Immature natural killer cell (primary cell): Measurements from ENCODE around the gene PERM1. TPM values are rescaled to one million over a fixed set of nuclear protein-coding genes. Genes with fewer than 3 reads are reported as not detected.

Experiments
- DNase-seq, 3 donors: peaks; one replicate each; pipeline ENCODE4 v3.0.0; 2022; ENCODE audit warnings: mixed read lengths in 1 of 3
- H3K27ac Mint-ChIP-seq, 6 donors: one replicate each; pipeline ENCODE4 v1.8.0; 2020; ENCODE audit warnings: mixed read lengths in 6 of 6, mild to moderate bottlenecking in 5 of 6, inconsistent platforms in 4 of 6, moderate library complexity in 3 of 6
- H3K27me3 Mint-ChIP-seq, 3 donors: one replicate each; pipeline ENCODE4 v1.8.0; 2020 to 2021; ENCODE audit warnings: low read depth in 3 of 3, mild to moderate bottlenecking in 3 of 3, mixed read lengths in 3 of 3, moderate library complexity in 3 of 3, inconsistent platforms in 1 of 3
- H3K36me3 Mint-ChIP-seq, 3 donors: one replicate each; pipeline ENCODE4 v1.8.0; 2020; ENCODE audit warnings: mixed read lengths in 3 of 3, inconsistent platforms in 2 of 3, mild to moderate bottlenecking in 2 of 3
- H3K4me1 Mint-ChIP-seq, 2 donors: one replicate each; pipeline ENCODE4 v1.8.0; 2020; ENCODE audit warnings: inconsistent platforms in 2 of 2, mild to moderate bottlenecking in 2 of 2, mixed read lengths in 2 of 2, moderate library complexity in 1 of 2
- H3K4me3 Mint-ChIP-seq, 5 donors: one replicate each; pipeline ENCODE4 v1.8.0; 2020; ENCODE audit warnings: mild to moderate bottlenecking in 5 of 5, mixed read lengths in 5 of 5, inconsistent platforms in 3 of 5, moderate library complexity in 3 of 5
- H3K9me3 Mint-ChIP-seq, 6 donors: one replicate each; pipeline ENCODE4 v1.8.0; 2020; ENCODE audit warnings: mild to moderate bottlenecking in 6 of 6, mixed read lengths in 6 of 6, inconsistent platforms in 4 of 6, moderate library complexity in 3 of 6
- polyA plus RNA-seq, 3 donors: library from polyadenylated mRNA; unstranded; fragments of 300-500 nt; fragmentation: Illumina TruSeq; gene quantifications; one replicate each; pipeline ENCODE4 v1.2.3, GENCODE V29; 2021

PERM1 gene
- polyA plus RNA-seq, 3 donors from 2014 or later: not detected

DNA sequence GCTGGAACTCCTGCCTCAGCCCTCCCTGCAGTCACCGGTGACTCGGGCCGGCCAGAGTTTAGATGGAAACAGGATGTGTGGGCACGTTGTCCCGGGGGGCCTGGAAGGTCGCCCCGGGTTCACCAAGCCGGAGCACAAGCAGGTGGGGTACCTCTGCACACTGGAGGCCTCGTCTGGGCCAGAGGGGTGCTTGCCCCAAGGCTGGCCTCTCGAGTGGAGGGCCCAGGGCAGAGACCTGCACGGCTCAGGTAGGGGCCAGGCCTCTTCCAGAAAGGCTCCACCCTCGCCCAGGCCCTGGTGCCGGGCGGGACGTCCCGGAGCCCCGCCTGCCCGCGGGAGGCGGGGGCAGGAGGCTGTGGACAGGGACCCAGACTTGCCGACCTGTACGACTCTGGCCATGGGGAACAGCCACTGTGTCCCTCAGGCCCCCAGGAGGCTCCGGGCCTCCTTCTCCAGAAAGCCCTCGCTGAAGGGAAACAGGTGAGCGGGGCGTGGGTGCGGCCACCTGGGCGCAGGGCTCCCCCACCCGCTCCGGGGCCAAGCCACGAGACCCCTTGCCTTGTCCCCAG lies 15.7 kb downstream of the PERM1 start, which contains the start of gene PLEKHN1:
PLEKHN1 (plus strand) TSS at position 348 of the 569 bp plus-strand sequence; CDS start at position 398, 50 bp downstream.
- peaks cover 0 to 3% (median 0%) of the 10 kb centered on the region in 3 donors for H3K36me3 Mint-ChIP-seq
- peaks cover 0 to 4% of the 10 kb centered on the region in 2 donors for H3K4me1 Mint-ChIP-seq
- no peaks in the 10 kb centered on the region for H3K9me3 Mint-ChIP-seq
- H3K4me3 Mint-ChIP-seq: peak within 1 kb of the TSS; percentile 64 to 78 (median 76)
- H3K27me3 Mint-ChIP-seq: peaks cover 0 to 2% (median 0%) of the 10 kb centered on the region in 3 donors
- H3K27ac Mint-ChIP-seq: peak within 1 kb of the TSS in 1 of 6 donors; percentile 42
- peak in 1 of 3 donors; percentile 18 for DNase-seq

DNA sequence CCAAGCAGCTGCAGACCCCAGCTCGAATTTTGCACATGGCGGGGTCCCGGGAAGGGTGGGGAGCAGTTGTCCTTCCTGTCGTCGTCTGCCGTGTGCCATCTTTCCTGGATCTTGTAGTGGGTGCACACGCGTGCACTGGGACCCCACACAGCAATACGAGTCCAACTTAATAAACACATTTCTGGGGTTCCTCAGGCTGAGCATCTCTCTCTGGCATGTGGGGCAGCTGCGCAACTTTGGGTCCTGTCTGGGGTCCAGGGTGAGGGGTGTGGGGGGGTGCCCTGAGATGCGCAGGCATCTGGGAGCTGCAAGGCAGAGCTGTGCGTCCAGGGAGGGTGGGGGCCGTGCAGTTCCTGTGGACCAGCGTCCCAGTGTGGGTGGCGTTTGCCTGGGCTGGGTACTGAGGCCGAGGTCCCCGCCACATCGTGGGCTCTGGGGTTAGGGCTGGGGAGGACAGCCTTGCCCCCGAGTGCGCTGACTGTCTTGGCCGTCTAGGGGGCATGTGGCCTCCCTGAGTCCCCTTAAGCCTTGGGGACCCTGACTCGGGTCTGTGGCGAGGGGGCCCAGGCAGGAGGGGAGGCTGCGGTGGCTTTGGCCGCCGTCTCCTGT lies 16.3 kb downstream of the PERM1 start:
- DNase-seq: no peak
- Mint-ChIP-seq H3K27ac (no peak overlapping the region), H3K9me3 (no peaks in the 10 kb centered on the region), H3K27me3 (peaks cover 0 to 2% (median 0%) of the 10 kb centered on the region in 3 donors), H3K36me3 (peaks cover 0 to 3% (median 0%) of the 10 kb centered on the region in 3 donors), H3K4me3 (peak overlapping the region in 2 of 5 donors; percentile 15 to 33), H3K4me1 (peaks cover 0 to 4% of the 10 kb centered on the region in 2 donors)

DNA sequence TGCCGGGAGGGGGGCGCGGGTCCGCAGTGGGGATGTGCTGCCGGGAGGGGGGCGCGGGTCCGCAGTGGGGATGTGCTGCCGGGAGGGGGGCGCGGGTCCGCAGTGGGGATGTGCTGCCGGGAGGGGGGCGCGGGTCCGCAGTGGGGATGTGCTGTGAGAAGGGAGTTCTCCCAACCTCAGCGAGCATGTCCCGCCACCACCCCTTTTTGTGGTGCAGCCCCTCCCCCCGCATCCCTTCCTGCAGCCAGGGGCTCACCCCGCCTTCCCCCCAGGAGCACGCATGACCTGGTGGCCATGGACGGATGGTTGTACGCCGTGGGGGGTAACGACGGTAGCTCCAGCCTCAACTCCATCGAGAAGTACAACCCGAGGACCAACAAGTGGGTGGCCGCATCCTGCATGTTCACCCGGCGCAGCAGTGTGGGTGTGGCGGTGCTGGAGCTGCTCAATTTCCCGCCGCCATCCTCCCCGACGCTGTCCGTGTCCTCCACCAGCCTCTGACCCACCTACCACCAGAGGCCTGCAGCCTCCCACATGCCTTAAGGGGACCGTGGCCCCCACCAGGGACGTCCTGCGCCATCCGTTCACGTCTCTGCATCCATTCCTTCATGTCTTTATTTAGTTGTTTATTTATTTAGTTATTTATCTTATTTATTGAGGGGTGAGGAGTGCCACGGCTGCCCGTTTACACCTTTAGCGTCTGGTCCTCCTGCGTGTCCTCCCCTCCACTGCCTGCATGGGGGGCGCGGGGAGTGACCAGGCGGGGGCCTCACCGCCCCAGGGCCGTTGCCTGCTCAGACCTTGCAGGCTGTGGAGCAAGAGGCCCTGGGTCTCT lies 17.0 kb downstream of the PERM1 start:
- peaks cover 0 to 3% (median 0%) of the 10 kb centered on the region in 3 donors for H3K36me3 Mint-ChIP-seq
- DNase-seq: no peak
- H3K4me1 Mint-ChIP-seq: peaks cover 0 to 9% of the 10 kb centered on the region in 2 donors
- peaks cover 0 to 2% (median 0%) of the 10 kb centered on the region in 3 donors for H3K27me3 Mint-ChIP-seq
- peak overlapping the region in 4 of 5 donors; percentile 13 to 73 (median 50) for H3K4me3 Mint-ChIP-seq
- H3K27ac Mint-ChIP-seq: no peak overlapping the region
- no peaks in the 10 kb centered on the region for H3K9me3 Mint-ChIP-seq

DNA sequence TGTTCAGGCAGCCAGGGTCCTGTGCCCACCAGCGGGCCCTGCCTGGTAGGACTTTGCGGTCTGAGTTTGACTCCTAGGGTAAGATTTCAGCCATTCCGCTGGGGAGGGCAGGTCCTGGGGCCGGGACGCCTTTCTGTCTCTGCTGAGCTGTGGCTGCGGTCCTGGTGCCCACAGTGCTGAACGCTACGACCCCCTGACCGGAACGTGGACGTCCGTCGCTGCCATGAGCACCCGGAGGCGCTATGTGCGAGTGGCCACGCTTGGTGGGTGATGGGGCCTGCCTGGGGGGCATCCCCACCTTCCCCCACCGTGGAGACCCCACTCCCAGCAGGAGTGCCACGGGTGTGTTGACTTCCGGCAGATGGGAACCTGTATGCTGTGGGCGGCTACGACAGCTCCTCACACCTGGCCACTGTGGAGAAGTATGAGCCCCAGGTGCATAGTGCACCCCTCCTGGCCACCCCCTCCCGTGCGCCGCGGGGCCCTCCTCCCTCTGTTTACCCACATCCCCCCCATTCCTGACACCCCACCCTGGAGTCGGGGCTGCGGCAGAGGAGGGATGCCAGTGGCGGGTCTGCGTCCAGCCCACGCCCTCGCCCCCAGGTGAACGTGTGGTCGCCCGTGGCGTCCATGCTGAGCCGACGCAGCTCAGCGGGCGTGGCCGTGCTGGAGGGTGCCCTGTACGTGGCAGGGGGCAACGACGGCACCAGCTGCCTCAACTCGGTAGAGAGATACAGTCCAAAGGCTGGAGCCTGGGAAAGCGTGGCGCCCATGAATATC lies 18.0 kb downstream of the PERM1 start:
- no peak for DNase-seq
- H3K4me3 Mint-ChIP-seq: no peak overlapping the region
- H3K36me3 Mint-ChIP-seq: peaks cover 0 to 3% (median 0%) of the 10 kb centered on the region in 3 donors
- peaks cover 1 to 10% of the 10 kb centered on the region in 2 donors for H3K4me1 Mint-ChIP-seq
- no peaks in the 10 kb centered on the region for H3K9me3 Mint-ChIP-seq
- no peak overlapping the region for H3K27ac Mint-ChIP-seq
- peaks cover 2 to 4% (median 3%) of the 10 kb centered on the region in 3 donors for H3K27me3 Mint-ChIP-seq

DNA sequence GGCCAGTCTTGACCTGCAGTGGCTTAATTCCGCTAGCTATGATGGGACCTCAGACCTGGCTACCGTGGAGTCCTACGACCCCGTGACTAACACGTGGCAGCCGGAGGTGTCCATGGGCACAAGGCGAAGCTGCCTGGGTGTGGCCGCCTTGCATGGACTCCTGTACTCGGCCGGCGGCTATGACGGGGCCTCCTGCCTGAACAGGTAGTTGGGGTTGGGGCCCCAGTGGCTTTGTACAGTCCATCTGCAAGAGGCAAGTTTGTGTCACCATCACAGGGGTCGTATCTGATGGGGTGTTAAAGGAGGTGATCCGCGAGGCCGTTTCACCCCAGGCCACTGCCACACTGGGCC lies 18.6 kb downstream of the PERM1 start:
- Mint-ChIP-seq H3K9me3 (no peaks in the 10 kb centered on the region), H3K4me1 (peaks cover 8 to 15% of the 10 kb centered on the region in 2 donors), H3K27ac (no peak overlapping the region), H3K36me3 (peaks cover 0 to 3% (median 0%) of the 10 kb centered on the region in 3 donors), H3K4me3 (no peak overlapping the region), H3K27me3 (peaks cover 4 to 9% (median 8%) of the 10 kb centered on the region in 3 donors)
- no peak for DNase-seq

DNA sequence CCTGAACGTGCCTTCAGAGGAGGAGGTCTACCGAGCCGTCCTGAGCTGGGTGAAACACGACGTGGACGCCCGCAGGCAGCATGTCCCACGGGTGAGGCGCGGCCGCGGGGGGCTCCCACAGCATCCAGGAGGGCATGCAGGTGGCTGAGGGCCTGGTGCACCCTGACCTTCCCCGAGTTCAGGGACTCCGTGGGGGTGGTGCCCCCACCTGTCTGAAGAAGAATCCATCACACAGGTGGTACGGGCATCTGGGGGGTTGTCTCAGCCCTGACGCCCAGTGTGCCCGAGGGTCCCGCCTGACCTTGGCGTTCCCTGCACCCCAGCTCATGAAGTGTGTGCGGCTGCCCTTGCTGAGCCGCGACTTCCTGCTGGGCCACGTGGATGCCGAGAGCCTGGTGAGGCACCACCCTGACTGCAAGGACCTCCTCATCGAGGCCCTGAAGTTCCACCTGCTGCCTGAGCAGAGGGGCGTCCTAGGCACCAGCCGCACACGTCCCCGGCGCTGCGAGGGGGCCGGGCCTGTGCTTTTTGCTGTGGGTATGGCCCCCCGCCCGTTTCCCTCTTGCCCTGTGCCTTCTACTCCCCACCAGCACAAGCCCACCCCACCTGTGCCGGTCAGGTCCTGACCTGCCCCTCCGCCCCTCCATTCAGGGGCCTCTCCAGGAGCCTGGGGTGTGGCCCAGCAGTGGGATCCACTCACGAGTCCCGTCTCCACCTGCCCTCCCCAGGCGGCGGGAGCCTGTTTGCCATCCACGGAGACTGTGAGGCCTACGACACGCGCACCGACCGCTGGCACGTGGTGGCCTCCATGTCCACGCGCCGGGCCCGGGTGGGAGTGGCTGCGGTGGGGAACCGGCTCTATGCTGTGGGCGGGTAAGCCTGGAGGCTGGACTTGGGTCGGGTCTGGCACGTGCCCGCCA lies 19.3 kb downstream of the PERM1 start:
- no peaks in the 10 kb centered on the region for H3K9me3 Mint-ChIP-seq
- peaks cover 4 to 9% (median 8%) of the 10 kb centered on the region in 3 donors for H3K27me3 Mint-ChIP-seq
- peak overlapping the region; percentile 35 to 68 (median 63) for H3K4me3 Mint-ChIP-seq
- no peak for DNase-seq
- no peak overlapping the region for H3K27ac Mint-ChIP-seq
- peaks cover 0 to 3% (median 0%) of the 10 kb centered on the region in 3 donors for H3K36me3 Mint-ChIP-seq
- H3K4me1 Mint-ChIP-seq: peaks cover 13 to 20% of the 10 kb centered on the region in 2 donors

DNA sequence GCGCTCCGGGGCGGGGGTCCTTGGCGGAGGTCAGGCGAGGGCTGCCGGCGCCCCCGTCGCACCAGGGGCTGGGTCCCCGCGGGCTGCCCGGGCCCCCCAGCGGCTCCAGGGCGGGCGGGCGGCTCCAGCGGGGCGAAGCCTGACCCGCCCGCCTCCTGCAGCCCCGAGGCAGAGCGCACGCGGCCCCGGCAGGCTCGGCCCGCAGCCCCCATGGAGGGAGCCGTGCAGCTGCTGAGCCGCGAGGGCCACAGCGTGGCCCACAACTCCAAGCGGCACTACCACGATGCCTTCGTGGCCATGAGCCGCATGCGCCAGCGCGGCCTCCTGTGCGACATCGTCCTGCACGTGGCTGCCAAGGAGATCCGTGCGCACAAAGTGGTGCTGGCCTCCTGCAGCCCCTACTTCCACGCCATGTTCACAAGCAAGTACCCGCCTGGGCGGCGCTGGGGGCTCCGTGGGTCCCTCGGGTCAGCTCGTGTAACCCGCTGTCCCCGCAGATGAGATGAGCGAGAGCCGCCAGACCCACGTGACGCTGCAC lies 20.7 kb downstream of the PERM1 start:
- no peak for DNase-seq
- peaks cover 4 to 12% (median 6%) of the 10 kb centered on the region in 3 donors for H3K27me3 Mint-ChIP-seq

DNA sequence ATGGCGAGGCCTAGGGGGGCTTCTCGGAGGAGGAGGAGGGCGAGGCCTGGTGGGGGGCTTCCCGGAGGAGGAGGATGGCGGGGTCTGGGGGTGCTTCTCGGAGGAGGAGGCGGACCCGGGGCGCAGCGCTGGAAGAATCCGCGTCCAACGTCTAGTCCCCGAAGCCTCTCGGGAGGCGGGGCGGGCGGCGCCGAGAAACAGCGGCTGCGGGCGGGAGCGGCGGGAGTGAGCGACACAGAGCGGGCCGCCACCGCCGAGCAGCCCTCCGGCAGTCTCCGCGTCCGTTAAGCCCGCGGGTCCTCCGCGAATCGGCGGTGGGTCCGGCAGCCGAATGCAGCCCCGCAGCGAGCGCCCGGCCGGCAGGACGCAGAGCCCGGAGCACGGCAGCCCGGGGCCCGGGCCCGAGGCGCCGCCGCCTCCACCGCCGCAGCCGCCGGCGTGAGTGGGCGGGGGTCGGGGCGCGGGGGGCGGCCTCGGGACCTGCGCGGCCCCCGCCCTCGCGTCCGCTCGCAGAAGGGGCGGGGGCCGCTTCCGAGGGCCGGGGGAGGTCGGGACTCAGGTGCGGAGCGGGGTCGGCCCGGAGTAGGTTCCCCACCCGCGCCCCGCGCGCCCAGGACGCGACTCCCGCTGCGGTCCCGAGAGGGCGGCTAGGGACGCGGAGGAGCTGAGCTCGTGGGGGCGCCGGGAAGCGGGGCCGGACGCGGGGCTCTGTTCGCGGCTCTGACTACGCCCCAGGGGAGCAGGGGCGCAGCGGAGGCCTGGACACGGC lies 21.3 kb downstream of the PERM1 start, which contains the start of gene KLHL17:
KLHL17 (plus strand) TSS at position 222 of the 769 bp plus-strand sequence; CDS start at position 332, 110 bp downstream.
- Mint-ChIP-seq H3K36me3 (peaks cover 0 to 3% (median under 1%) of the 10 kb centered on the region in 3 donors), H3K27ac (peak within 1 kb of the TSS in 3 of 6 donors; percentile 69 to 80 (median 78)), H3K4me1 (peaks cover 23 to 25% of the 10 kb centered on the region in 2 donors), H3K4me3 (peak within 1 kb of the TSS; percentile 74 to 95 (median 91)), H3K27me3 (peaks cover 4 to 12% (median 6%) of the 10 kb centered on the region in 3 donors), H3K9me3 (no peaks in the 10 kb centered on the region)
- peak; percentile 69 to 71 (median 71) for DNase-seq

More for the DNA sequence above, 20.7 kb downstream of the PERM1 start:
- Mint-ChIP-seq H3K36me3 (peaks cover 0 to 3% (median 0%) of the 10 kb centered on the region in 3 donors), H3K4me1 (peaks cover 22 to 25% of the 10 kb centered on the region in 2 donors), H3K27ac (no peak overlapping the region), H3K9me3 (no peaks in the 10 kb centered on the region), H3K4me3 (peak overlapping the region in 3 of 5 donors; percentile 50 to 68 (median 66))

DNA sequence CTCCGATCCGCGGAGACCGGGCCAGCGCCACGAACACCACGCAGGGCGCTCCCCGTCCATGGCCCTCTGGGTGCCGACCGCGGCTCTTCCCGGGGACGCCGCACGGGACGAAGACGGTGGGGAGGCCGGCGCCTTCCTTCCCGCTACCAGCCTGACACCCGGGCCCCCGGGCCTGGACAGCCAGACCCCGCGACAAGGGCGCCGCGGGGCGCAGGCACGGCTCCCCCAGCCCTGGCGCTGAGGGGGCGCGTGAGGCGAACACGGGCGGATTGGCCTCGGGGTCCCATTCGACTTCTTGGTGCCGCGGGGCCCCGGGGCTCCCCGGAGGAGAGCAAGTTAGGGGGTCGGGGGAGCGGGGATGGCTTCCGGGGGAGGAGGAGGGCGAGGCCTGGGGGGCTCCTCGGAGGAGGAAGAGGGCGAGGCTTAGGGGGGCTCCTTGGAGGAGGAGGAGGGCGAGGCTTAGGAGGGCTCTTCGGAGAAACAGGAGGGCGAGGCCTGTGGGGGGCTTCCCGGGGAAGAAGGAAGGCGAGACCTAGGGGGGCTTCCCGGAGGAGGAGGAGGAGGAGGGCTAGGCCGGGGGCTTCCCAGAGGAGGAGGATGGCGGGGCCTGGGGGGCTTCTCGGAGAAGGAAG lies 22.0 kb downstream of the PERM1 start:
- Mint-ChIP-seq H3K27me3 (peaks cover 4 to 12% (median 6%) of the 10 kb centered on the region in 3 donors), H3K4me1 (peaks cover 25 to 28% of the 10 kb centered on the region in 2 donors), H3K4me3 (peak overlapping the region; percentile 74 to 95 (median 91)), H3K36me3 (peaks cover 5 to 7% (median 6%) of the 10 kb centered on the region in 3 donors), H3K27ac (peak overlapping the region in 2 of 6 donors; percentile 78 to 80), H3K9me3 (no peaks in the 10 kb centered on the region)
- DNase-seq: no peak

DNA sequence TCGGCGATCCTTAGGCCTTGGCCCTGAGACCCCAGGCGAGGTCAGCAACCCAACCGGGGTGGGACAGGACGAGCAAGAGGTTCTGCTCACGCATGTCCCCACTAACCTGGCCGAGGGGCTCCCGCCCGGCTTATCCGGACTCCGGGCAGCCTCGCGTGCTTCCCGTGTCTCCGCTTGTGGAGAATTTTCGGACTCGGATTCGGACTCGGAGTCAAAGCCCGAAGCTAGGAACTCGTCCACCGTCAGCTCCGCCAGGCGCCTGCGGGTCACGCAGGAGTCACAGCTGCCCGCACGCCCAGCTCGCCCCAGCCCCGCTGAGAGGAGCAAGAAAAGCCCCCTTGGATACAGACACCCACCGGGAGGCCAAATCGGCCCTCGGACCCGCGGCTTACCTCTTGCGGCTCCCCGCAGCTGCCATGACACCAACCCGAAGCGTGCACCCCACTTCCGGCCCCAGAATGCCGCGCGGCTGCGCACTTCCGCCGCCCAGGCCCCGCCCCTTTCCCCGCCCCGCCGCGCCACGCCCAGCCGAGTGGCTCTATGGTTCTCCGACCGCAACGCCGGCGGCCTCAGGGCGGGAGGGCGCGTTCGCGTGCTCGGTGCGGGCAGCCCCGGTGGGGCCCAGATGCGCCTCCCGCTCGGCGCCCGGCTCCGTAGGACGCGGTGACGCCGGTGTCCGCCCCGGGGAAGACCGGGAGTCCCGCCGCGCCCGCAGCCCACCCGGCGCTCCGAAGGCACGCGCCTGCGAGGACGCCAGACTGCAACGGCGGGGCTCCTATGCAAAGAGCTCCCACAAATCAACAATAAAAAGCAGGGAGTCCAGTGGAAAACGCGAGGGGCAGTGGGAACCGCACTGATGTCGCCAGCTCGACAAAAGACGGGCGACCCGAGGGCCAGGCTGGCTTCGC lies 22.8 kb downstream of the PERM1 start, which contains the start of gene NOC2L:
NOC2L (minus strand) TSS at position 434 of the 908 bp plus-strand sequence; CDS start at position 418, 16 bp downstream.
- Mint-ChIP-seq H3K9me3 (no peaks in the 10 kb centered on the region), H3K36me3 (peaks cover 5 to 14% (median 7%) of the 10 kb centered on the region in 3 donors), H3K27ac (peak within 1 kb of the TSS; percentile 65 to 89 (median 71)), H3K4me3 (peak within 1 kb of the TSS; percentile 88 to 95 (median 92)), H3K27me3 (peaks cover 4 to 12% (median 6%) of the 10 kb centered on the region in 3 donors), H3K4me1 (peaks cover 25 to 28% of the 10 kb centered on the region in 2 donors)
- DNase-seq: peak; percentile 89 to 93 (median 91)
